Naive thymus-derived CD8-positive, alpha-beta T cell (primary cell): Measurements from ENCODE around the gene BCAP29. TPM values are rescaled to one million over a fixed set of nuclear protein-coding genes. Genes with fewer than 3 reads are reported as not detected.

Experiments used
- ATAC-seq, 2 donors: fragments of 150-1000 bp; cut with Tn5 transposase in 1 of 2; sonication (Bioruptor Pico), chemical (Tn5 transposase) in 1 of 2; 1 replicate in 1 of 2; 2 replicates in 1 of 2; pipeline ENCODE4 v1.10.0; 2021; ENCODE audit warnings: mild to moderate bottlenecking in 2 of 2, moderate library complexity in 2 of 2
- POLR2A ChIA-PET: fragments of 350-600 bp; sonication (Branson Sonifier 250); formaldehyde crosslinking; loops from one replicate; lab custom pipeline; 2021; ENCODE audit warnings: antibody characterized with exemption; lab: Charles Lee
- DNase-seq, 10 donors: peaks; one replicate each; pipeline versions ENCODE4 v3.0.0 to v3.0.0-alpha.2; 2020 to 2022
- H3K27ac Mint-ChIP-seq, 10 donors: one replicate each; pipeline ENCODE4 v1.8.0; 2020 to 2022; ENCODE audit warnings: mild to moderate bottlenecking in 10 of 10, mixed read lengths in 10 of 10, moderate library complexity in 4 of 10, inconsistent platforms in 1 of 10
- H3K27me3 Mint-ChIP-seq, 5 donors: one replicate each; pipeline ENCODE4 v1.8.0; 2021 to 2022; ENCODE audit warnings: mixed read lengths in 5 of 5
- H3K36me3 Mint-ChIP-seq, 3 donors: one replicate each; pipeline ENCODE4 v1.8.0; 2020 to 2022; ENCODE audit warnings: mixed read lengths in 3 of 3, mild to moderate bottlenecking in 2 of 3, inconsistent platforms in 1 of 3
- H3K4me1 Mint-ChIP-seq, 4 donors: one replicate each; pipeline ENCODE4 v1.8.0; 2021 to 2022; ENCODE audit warnings: mixed read lengths in 4 of 4
- H3K4me3 Mint-ChIP-seq, 10 donors: one replicate each; pipeline ENCODE4 v1.8.0; 2020 to 2022; ENCODE audit warnings: mild to moderate bottlenecking in 10 of 10, mixed read lengths in 10 of 10, moderate library complexity in 6 of 10, inconsistent platforms in 1 of 10
- H3K9me3 Mint-ChIP-seq, 9 donors: one replicate each; pipeline ENCODE4 v1.8.0; 2020 to 2022; ENCODE audit warnings: mixed read lengths in 9 of 9, mild to moderate bottlenecking in 3 of 9, inconsistent platforms in 1 of 9, moderate library complexity in 1 of 9
- polyA plus RNA-seq, 3 donors: library from polyadenylated mRNA; unstranded; fragments of 300-500 nt; fragmentation: Illumina TruSeq; gene quantifications; one replicate each; pipeline ENCODE4 v1.2.3, GENCODE V29; 2021
- total RNA-seq, 8 experiments: library from RNA in 2 of 8; stranded (reverse) in 2 of 8; gene quantifications; one replicate each; pipeline ENCODE4 v1.2.3 and lab custom pipeline; 2021 to 2026

Gene BCAP29
- total and polyA plus RNA-seq, 5 experiments from 2014 or later: 15.6 to 49.3 (median 26.1) TPM

GRCh38 chr7:107609811-107610261 is 29.8 kb downstream of the BCAP29 start:
- H3K4me1 Mint-ChIP-seq: no peaks in the 10 kb centered on the region
- no peaks in the 10 kb centered on the region for H3K9me3 Mint-ChIP-seq
- H3K27me3 Mint-ChIP-seq: no peaks in the 10 kb centered on the region
- H3K4me3 Mint-ChIP-seq: no peak overlapping the region
- DNase-seq (no peak), ATAC-seq (no peak)
- no peak overlapping the region for H3K27ac Mint-ChIP-seq
- POLR2A ChIA-PET: no interaction called here
- peaks cover 0 to 24% (median 20%) of the 10 kb centered on the region in 3 donors for H3K36me3 Mint-ChIP-seq

GRCh38 chr7:107610323-107610722 is 30.3 kb downstream of the BCAP29 start:
- POLR2A ChIA-PET: no interaction called here
- ATAC-seq (no peak), DNase-seq (no peak)
- Mint-ChIP-seq H3K9me3 (no peaks in the 10 kb centered on the region), H3K4me3 (no peak overlapping the region), H3K27ac (no peak overlapping the region), H3K4me1 (no peaks in the 10 kb centered on the region), H3K27me3 (no peaks in the 10 kb centered on the region), H3K36me3 (peaks cover 0 to 28% (median 24%) of the 10 kb centered on the region in 3 donors)

- Mint-ChIP-seq H3K27ac (no peak overlapping the region), H3K9me3 (no peaks in the 10 kb centered on the region), H3K27me3 (no peaks in the 10 kb centered on the region), H3K36me3 (peaks cover 0 to 41% (median 28%) of the 10 kb centered on the region in 3 donors), H3K4me1 (no peaks in the 10 kb centered on the region), H3K4me3 (no peak overlapping the region)
- ATAC-seq (no peak), DNase-seq (no peak)
- POLR2A ChIA-PET: no interaction called here
Measured at GRCh38 chr7:107613439-107613838, 33.4 kb downstream of the BCAP29 start.

DNA sequence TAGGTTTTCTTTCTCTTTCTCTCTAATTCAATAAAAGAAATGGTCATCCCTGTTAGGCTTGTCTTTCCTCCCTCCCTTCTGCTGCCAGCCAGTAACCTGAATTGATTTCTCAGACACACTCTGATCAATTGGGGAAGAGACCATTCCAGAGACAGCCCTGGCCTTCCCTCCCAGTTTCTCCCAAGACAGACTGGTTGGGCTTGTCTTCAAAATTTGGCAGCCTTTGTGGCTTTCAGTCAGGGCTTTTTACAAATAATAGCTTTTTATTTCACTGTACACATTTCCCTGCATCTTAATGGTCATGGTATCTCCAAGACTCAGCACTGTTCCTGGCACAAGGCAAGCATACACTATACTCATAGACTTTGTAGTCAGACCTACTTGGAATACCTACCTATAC is 33.9 kb downstream of the BCAP29 start:
- H3K27ac Mint-ChIP-seq: no peak overlapping the region
- H3K4me1 Mint-ChIP-seq: no peaks in the 10 kb centered on the region
- H3K4me3 Mint-ChIP-seq: no peak overlapping the region
- POLR2A ChIA-PET: no interaction called here
- DNase-seq (no peak), ATAC-seq (no peak)
- H3K36me3 Mint-ChIP-seq: peaks cover 0 to 37% (median 23%) of the 10 kb centered on the region in 3 donors
- H3K9me3 Mint-ChIP-seq: no peaks in the 10 kb centered on the region
- no peaks in the 10 kb centered on the region for H3K27me3 Mint-ChIP-seq

GRCh38 chr7:107614425-107614824 is 34.4 kb downstream of the BCAP29 start:
- no peak overlapping the region for H3K4me3 Mint-ChIP-seq

DNA sequence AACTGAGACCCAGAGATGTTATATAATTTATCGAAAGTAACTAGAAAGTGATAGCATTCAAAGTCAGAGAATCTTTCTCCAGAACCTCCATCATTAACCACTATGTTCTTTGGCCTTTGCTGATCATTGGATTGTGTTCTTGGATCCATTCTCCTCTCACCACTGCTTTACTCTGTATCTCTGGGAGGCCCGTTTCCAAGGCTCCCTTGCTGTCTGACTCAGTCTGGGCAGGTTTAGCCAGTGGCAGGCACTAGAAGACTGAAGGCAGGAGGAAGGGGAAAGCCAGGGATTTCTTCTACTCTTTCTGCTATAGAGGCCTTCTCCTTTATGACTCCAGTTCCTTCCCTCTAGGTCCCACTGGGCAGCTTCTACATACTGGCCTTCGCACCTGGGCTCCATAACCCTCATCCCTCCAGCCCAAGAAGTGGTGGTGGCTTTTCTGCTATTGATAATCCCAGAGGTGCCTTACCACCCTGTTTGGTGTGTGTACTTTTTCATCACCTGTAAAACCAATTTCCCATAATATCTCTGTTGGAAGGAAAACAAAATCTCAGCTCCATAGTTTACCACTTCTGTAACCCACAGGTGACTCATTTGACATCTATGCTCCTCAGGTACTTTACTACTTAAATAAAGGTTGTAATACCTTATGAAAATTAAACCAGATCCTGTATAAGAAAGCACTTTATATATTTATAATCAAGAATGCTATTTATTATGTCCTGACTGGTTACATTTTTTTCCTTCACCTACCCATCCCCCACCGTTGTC is 36.0 kb downstream of the BCAP29 start:
- Mint-ChIP-seq H3K4me1 (no peaks in the 10 kb centered on the region), H3K27ac (peak overlapping the region in 1 of 10 donors; percentile 26), H3K4me3 (no peak overlapping the region), H3K27me3 (no peaks in the 10 kb centered on the region), H3K9me3 (no peaks in the 10 kb centered on the region), H3K36me3 (peaks cover 0 to 34% (median 17%) of the 10 kb centered on the region in 3 donors)
- DNase-seq (no peak), ATAC-seq (no peak)
- POLR2A ChIA-PET: no interaction called here

More at GRCh38 chr7:107614425-107614824, 34.4 kb downstream of the BCAP29 start:
- no peaks in the 10 kb centered on the region for H3K9me3 Mint-ChIP-seq
- no peak overlapping the region for H3K27ac Mint-ChIP-seq
- H3K27me3 Mint-ChIP-seq: no peaks in the 10 kb centered on the region
- no peak for DNase-seq
- POLR2A ChIA-PET: no interaction called here
- peaks cover 0 to 34% (median 22%) of the 10 kb centered on the region in 3 donors for H3K36me3 Mint-ChIP-seq
- no peaks in the 10 kb centered on the region for H3K4me1 Mint-ChIP-seq
- no peak for ATAC-seq

DNA sequence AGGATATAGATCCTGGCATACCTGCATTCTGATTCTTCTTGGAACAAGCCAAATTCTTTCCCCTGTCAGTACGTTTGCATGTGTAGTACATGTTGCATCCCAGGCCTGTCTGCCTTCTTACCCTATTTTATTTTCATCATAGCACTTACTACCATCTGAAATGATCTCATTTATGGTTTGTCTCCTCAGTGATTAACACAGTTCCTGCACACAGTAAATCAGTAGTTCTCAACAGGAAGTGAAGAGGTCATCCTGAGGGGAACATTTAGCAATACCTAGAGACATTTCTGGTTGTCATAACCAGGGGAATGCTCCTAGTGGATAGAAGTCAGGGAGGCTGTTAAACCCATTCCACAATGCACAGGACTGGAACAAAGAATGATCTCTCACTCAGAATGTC is 42.4 kb downstream of the BCAP29 start:
- Mint-ChIP-seq H3K27me3 (no peaks in the 10 kb centered on the region), H3K4me1 (no peaks in the 10 kb centered on the region), H3K27ac (no peak overlapping the region), H3K36me3 (no peaks in the 10 kb centered on the region), H3K9me3 (peaks cover 0 to 6% (median 0%) of the 10 kb centered on the region in 9 donors), H3K4me3 (no peak overlapping the region)
- POLR2A ChIA-PET: no interaction called here
- no peak for DNase-seq
- no peak for ATAC-seq

GRCh38 chr7:107622894-107623293 is 42.8 kb downstream of the BCAP29 start:
- POLR2A ChIA-PET: no interaction called here
- H3K27me3 Mint-ChIP-seq: no peaks in the 10 kb centered on the region
- no peaks in the 10 kb centered on the region for H3K4me1 Mint-ChIP-seq
- H3K27ac Mint-ChIP-seq: no peak overlapping the region
- no peak for DNase-seq
- H3K4me3 Mint-ChIP-seq: no peak overlapping the region
- no peaks in the 10 kb centered on the region for H3K36me3 Mint-ChIP-seq
- peaks cover 0 to 10% (median 0%) of the 10 kb centered on the region in 9 donors for H3K9me3 Mint-ChIP-seq
- no peak for ATAC-seq

DNA sequence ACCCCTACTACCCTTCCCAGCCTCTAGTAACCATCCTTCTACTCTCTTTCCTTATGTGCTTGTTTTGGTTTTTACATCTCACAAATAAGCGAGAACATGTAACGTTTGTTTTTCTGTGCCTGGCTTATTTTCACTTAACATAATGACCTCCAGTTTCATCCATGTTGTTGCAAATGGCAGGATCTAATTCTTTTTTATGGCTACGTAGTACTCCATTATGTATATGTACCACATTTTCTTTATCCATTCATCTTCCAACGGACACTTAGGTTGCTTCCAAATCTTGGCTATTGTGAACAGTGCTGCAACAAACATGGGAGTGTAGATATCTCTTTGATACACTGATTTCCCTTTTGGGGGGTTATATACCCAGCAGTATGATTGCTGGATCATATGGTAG is 47.0 kb downstream of the BCAP29 start:
- POLR2A ChIA-PET: no interaction called here
- Mint-ChIP-seq H3K4me3 (no peak overlapping the region), H3K27ac (no peak overlapping the region), H3K4me1 (peaks cover 0 to 10% (median 0%) of the 10 kb centered on the region in 4 donors), H3K36me3 (peaks cover 0 to 8% (median 4%) of the 10 kb centered on the region in 3 donors), H3K9me3 (peaks cover 0 to 10% (median 0%) of the 10 kb centered on the region in 9 donors), H3K27me3 (peaks cover 0 to 2% (median 0%) of the 10 kb centered on the region in 5 donors)
- DNase-seq (no peak), ATAC-seq (no peak)

DNA sequence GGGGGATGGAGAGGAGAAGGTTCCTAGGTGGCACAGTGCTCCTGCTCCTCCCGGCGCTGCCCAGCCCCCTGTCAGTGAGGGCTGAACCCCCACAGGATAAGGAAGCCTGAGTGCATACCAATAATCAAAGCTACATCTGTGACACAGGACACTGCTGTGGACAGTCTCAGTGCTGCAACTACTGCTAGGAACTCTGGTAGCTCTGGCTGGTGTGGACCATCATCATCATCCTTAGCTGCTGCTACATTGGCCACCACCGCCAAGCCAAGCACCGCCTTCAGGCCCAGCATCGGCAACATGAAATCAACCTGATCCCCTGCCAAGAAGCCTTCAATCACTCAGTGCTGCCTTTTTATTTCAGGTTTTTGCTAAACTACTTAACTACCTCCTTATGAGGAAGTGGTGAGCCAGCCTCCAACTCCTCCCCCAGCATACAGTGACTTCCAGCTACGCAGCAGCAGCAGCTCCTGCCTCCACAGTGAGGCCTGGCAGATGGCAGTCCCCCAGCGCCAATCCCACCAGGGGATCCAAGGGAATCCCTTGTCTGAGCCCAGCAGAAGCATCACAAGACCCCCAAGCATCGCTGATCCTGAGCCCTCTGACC is 48.5 kb downstream of the BCAP29 start:
- Mint-ChIP-seq H3K4me3 (no peak overlapping the region), H3K27ac (peak overlapping the region in 2 of 10 donors; percentile 56 to 82)
- no peak for ATAC-seq

GRCh38 chr7:107630342-107630741 is 50.3 kb downstream of the BCAP29 start:
- ATAC-seq (no peak), DNase-seq (no peak)
- Mint-ChIP-seq H3K27ac (no peak overlapping the region), H3K4me3 (no peak overlapping the region), H3K4me1 (peaks cover 0 to 27% (median 0%) of the 10 kb centered on the region in 4 donors), H3K27me3 (peaks cover 0 to 3% (median 0%) of the 10 kb centered on the region in 5 donors), H3K9me3 (peaks cover 0 to 15% (median 0%) of the 10 kb centered on the region in 9 donors), H3K36me3 (peaks cover 0 to 8% (median 4%) of the 10 kb centered on the region in 3 donors)
- POLR2A ChIA-PET: no interaction called here

More for the DNA sequence above, 48.5 kb downstream of the BCAP29 start:
- Mint-ChIP-seq H3K27me3 (peaks cover 0 to 3% (median 0%) of the 10 kb centered on the region in 5 donors), H3K4me1 (peaks cover 0 to 19% (median 0%) of the 10 kb centered on the region in 4 donors), H3K36me3 (peaks cover 0 to 8% (median 4%) of the 10 kb centered on the region in 3 donors), H3K9me3 (peaks cover 0 to 10% (median 0%) of the 10 kb centered on the region in 9 donors)
- peak in 1 of 10 donors; percentile 2 for DNase-seq
- POLR2A ChIA-PET: no interaction called here

DNA sequence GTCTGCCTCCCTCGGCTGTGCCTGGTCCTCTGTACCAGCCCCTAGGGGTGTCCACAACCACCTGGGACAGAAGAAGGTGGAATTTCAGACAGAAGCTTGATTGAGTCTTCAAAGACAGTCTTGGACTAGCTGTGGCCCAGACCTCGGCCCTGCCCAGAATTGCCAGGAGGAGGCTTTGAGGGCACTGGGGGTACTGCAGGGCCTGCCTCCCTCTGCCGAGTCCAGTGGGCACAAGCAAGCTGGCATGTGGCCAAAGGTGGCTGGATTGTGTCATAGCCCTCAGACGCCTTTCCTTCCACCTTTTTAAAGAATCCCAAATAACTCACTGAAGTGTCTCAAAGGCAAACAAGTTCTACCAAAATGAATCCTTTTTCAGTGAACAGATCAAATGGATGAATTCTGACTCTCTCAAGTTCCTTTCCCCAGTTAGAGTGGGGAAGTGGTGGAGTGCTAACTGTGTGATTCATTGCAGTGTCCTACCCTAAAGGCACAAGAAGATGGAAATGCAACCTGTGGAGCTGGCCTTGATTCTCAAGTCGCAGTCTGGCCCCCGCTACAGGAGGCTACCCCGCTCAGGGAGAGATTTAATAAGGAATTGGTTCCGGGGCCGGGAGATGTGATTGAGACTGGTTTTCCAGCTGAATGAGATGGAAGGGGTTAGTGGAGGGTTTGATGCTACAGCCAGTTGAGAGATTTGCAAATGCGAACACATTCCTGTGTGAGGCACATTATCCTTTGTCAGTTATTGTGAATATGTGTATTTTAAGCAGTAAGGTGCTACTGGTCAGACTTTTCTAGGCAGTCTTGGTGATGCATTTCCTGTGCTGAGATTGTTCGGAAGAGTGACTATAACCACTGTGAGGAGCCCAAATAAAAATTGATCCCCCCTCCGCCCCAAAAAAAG is 51.8 kb downstream of the BCAP29 start:
- no peak for ATAC-seq
- Mint-ChIP-seq H3K27ac (no peak overlapping the region), H3K4me3 (no peak overlapping the region), H3K27me3 (peaks cover 0 to 3% (median 0%) of the 10 kb centered on the region in 5 donors), H3K9me3 (peaks cover 0 to 15% (median 0%) of the 10 kb centered on the region in 9 donors), H3K4me1 (peaks cover 0 to 34% (median 0%) of the 10 kb centered on the region in 4 donors), H3K36me3 (peaks cover 0 to 8% (median 4%) of the 10 kb centered on the region in 3 donors)
- POLR2A ChIA-PET: no interaction called here
- no peak for DNase-seq
